ENCODE measurements around the gene LDLRAD2. TPM values are rescaled to one million over a fixed set of nuclear protein-coding genes. Genes with fewer than 3 reads are reported as not detected.
A peak's percentile ranks its signal among the peaks of the same experiment; 100 is the strongest.

The LDLRAD2 gene
- total RNA-seq, 1 experiment from 2014 or later: not detected

GRCh38 chr1:21822349-21822748 lies 10.3 kb downstream of the LDLRAD2 start:
- no peak overlapping the region for H3K4me3 ChIP-seq (ENCODE audit: low read depth, low read length, poor library complexity, severe bottlenecking)
- TF ChIP-seq, protein P1, sequence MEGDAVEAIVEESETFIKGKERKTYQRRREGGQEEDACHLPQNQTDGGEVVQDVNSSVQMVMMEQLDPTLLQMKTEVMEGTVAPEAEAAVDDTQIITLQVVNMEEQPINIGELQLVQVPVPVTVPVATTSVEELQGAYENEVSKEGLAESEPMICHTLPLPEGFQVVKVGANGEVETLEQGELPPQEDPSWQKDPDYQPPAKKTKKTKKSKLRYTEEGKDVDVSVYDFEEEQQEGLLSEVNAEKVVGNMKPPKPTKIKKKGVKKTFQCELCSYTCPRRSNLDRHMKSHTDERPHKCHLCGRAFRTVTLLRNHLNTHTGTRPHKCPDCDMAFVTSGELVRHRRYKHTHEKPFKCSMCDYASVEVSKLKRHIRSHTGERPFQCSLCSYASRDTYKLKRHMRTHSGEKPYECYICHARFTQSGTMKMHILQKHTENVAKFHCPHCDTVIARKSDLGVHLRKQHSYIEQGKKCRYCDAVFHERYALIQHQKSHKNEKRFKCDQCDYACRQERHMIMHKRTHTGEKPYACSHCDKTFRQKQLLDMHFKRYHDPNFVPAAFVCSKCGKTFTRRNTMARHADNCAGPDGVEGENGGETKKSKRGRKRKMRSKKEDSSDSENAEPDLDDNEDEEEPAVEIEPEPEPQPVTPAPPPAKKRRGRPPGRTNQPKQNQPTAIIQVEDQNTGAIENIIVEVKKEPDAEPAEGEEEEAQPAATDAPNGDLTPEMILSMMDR (conservative IDR thresholded peaks at IDR 0.05; ENCODE audit: low read depth, low read length): no peak
- no peak for TF ChIP-seq EZH2 (IDR thresholded peaks at IDR 0.05; ENCODE audit: borderline replicate concordance, low read depth, low read length, poor library complexity, severe bottlenecking)
- ChIA-PET POLR2A (ENCODE audit: low non-redundant PET) (interaction anchor here (0.6 kb wide), 1 partner anchor 202 kb away, joined by 3 read pairs; no protein-coding TSS in a partner anchor), CTCF (interaction anchor here (0.5 kb wide), 1 partner anchor 1395 kb away, joined by 3 read pairs; the partner anchor contains the start of gene HTR1D)
- no TSS peak for BruUV-seq (replicated peaks)
- no peaks in the 10 kb centered on the region for H3K9me3 ChIP-seq (ENCODE audit: low read depth, low read length, poor library complexity, severe bottlenecking)
- H3K4me1 ChIP-seq (ENCODE audit: insufficient read depth, low read length, poor library complexity, severe bottlenecking): no peaks in the 10 kb centered on the region
- DNase-seq (ENCODE audit: low spot score): peak; percentile 22
- H3K27me3 ChIP-seq (replicated peaks; ENCODE audit: insufficient read depth, low read depth, low read length, poor library complexity): no peaks in the 10 kb centered on the region
- no peak overlapping the region for H3K27ac ChIP-seq (ENCODE audit: low read depth, low read length, poor library complexity, severe bottlenecking)
- intact Hi-C loops (cut with micrococcal nuclease; ENCODE audit: unreplicated experiment): no loop called here
- H3K36me3 ChIP-seq (ENCODE audit: insufficient read depth, low read length, poor library complexity, severe bottlenecking): no peaks in the 10 kb centered on the region

GRCh38 chr1:21823206-21823979 lies 11.3 kb downstream of the LDLRAD2 start:
- Histone ChIP-seq H3K27ac (ENCODE audit: low read depth, low read length, poor library complexity, severe bottlenecking) (no peak overlapping the region), H3K36me3 (ENCODE audit: insufficient read depth, low read length, poor library complexity, severe bottlenecking) (no peaks in the 10 kb centered on the region), H3K4me1 (ENCODE audit: insufficient read depth, low read length, poor library complexity, severe bottlenecking) (no peaks in the 10 kb centered on the region), H3K4me3 (ENCODE audit: low read depth, low read length, poor library complexity, severe bottlenecking) (no peak overlapping the region), H3K9me3 (ENCODE audit: low read depth, low read length, poor library complexity, severe bottlenecking) (no peaks in the 10 kb centered on the region), H3K27me3 (replicated peaks; ENCODE audit: insufficient read depth, low read depth, low read length, poor library complexity) (no peaks in the 10 kb centered on the region)
- ChIA-PET POLR2A (ENCODE audit: low non-redundant PET) (no interaction called here), CTCF (no interaction called here)
- no peak for DNase-seq (ENCODE audit: low spot score)
- TF ChIP-seq, protein P1 (conservative IDR thresholded peaks at IDR 0.05; ENCODE audit: low read depth, low read length): no peak
- no peak for TF ChIP-seq EZH2 (IDR thresholded peaks at IDR 0.05; ENCODE audit: borderline replicate concordance, low read depth, low read length, poor library complexity, severe bottlenecking)
- intact Hi-C loops (cut with micrococcal nuclease; ENCODE audit: unreplicated experiment): no loop called here
- no TSS peak for BruUV-seq (replicated peaks)

DNA sequence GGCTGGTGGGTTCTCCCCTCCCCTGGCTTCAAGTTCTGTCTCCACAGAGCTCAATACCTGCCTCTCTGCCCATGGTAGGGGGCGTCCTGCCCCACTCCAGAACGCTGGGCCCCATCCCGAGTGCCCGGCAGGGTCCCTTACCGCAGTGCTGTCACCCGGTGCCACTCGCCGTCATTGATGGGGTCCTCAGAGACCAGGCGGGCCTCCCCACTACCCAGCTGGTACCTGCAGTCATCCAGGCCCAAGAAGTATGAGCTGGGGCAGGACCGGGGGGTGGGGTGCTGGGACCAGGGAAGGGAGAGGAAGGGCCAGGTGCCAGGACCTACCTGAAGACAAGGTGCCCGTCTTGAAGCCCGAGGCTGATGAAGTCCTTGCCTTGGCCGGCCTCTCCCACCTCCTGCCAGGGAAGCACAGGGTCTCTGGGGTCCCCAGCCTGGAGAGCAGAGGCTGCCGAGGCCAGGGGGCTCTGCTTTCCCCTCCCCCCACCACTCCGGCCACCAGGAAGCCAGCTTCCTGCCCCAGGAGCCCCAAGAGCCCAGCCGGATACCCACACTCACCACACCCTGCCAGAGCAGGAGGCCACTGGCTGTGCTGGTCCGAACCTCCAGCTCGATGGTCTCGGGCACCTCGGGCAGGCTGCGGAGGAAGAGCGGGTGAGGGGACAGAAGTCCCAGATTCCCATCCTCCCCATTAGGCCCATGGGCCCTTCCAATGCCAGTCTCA lies 12.1 kb downstream of the LDLRAD2 start:
- Histone ChIP-seq H3K27ac (ENCODE audit: low read depth, low read length, poor library complexity, severe bottlenecking) (no peak overlapping the region), H3K4me3 (ENCODE audit: low read depth, low read length, poor library complexity, severe bottlenecking) (no peak overlapping the region), H3K4me1 (ENCODE audit: insufficient read depth, low read length, poor library complexity, severe bottlenecking) (no peaks in the 10 kb centered on the region), H3K9me3 (ENCODE audit: low read depth, low read length, poor library complexity, severe bottlenecking) (no peaks in the 10 kb centered on the region), H3K36me3 (ENCODE audit: insufficient read depth, low read length, poor library complexity, severe bottlenecking) (no peaks in the 10 kb centered on the region), H3K27me3 (replicated peaks; ENCODE audit: insufficient read depth, low read depth, low read length, poor library complexity) (no peaks in the 10 kb centered on the region)
- ChIA-PET POLR2A (ENCODE audit: low non-redundant PET) (no interaction called here), CTCF (no interaction called here)
- no peak for TF ChIP-seq EZH2 (IDR thresholded peaks at IDR 0.05; ENCODE audit: borderline replicate concordance, low read depth, low read length, poor library complexity, severe bottlenecking)
- TF ChIP-seq, protein P1 (conservative IDR thresholded peaks at IDR 0.05; ENCODE audit: low read depth, low read length): no peak
- intact Hi-C loops (cut with micrococcal nuclease; ENCODE audit: unreplicated experiment): no loop called here
- no peak for DNase-seq (ENCODE audit: low spot score)
- no TSS peak for BruUV-seq (replicated peaks)
